ENCODE measurements around the gene TENM4. TPM values are rescaled to one million over a fixed set of nuclear protein-coding genes. Genes with fewer than 3 reads are reported as not detected.

TENM4 gene
- total and polyA plus RNA-seq, 4 donors = 0.02 to 0.33 (median 0.14) TPM

GRCh38 chr11:78684377-78684776, 756.5 kb downstream of the TENM4 start:
- 83% methylated on average over 2 of the region's 2 CpGs for WGBS

GRCh38 chr11:78683774-78684173, 757.1 kb downstream of the TENM4 start:
- Histone ChIP-seq H3K27ac (ENCODE audit: low read depth in 1 of 2, low read length in 2 of 2) (no peak overlapping the region), H3K9ac (ENCODE audit: low read depth in 1 of 2, low read length in 2 of 2) (no peak overlapping the region), H3K36me3 (ENCODE audit: control insufficient read depth in 4 of 4, insufficient read depth in 3 of 4, low read depth in 1 of 4, low read length in 3 of 4) (no peaks in the 10 kb centered on the region), H3K9me3 (ENCODE audit: control insufficient read depth in 4 of 4, low read length in 3 of 4) (no peaks in the 10 kb centered on the region), H3K4me1 (ENCODE audit: control insufficient read depth in 4 of 4, insufficient read depth in 4 of 4, low read length in 3 of 4) (no peaks in the 10 kb centered on the region), H3K27me3 (ENCODE audit: control insufficient read depth in 4 of 4, insufficient read depth in 4 of 4, low read length in 3 of 4) (no peaks in the 10 kb centered on the region), H3K4me3 (ENCODE audit: low read depth in 1 of 3, low read length in 3 of 3) (no peak overlapping the region)
- no peak for DNase-seq (ENCODE audit: low spot score)
- TF ChIP-seq EGR1 (IDR thresholded peaks at IDR 0.05; ENCODE audit: low read depth in 2 of 2) = no peak
- TF ChIP-seq REST (IDR thresholded peaks at IDR 0.05) = no peak
- no peak for TF ChIP-seq JUND (IDR thresholded peaks at IDR 0.05)
- TF ChIP-seq TAF1 (conservative IDR thresholded peaks at IDR 0.05) = no peak
- no peak for TF ChIP-seq HNF4G (IDR thresholded peaks at IDR 0.05)
- no peak for TF ChIP-seq HNF4A (conservative IDR thresholded peaks at IDR 0.05)
- 85% methylated on average over 5 of the region's 5 CpGs for WGBS

More at GRCh38 chr11:78684377-78684776, 756.5 kb downstream of the TENM4 start:
- Histone ChIP-seq H3K9me3 (ENCODE audit: control insufficient read depth in 4 of 4, low read length in 3 of 4) (no peaks in the 10 kb centered on the region), H3K4me3 (ENCODE audit: low read depth in 1 of 3, low read length in 3 of 3) (no peak overlapping the region), H3K27me3 (ENCODE audit: control insufficient read depth in 4 of 4, insufficient read depth in 4 of 4, low read length in 3 of 4) (no peaks in the 10 kb centered on the region), H3K27ac (ENCODE audit: low read depth in 1 of 2, low read length in 2 of 2) (no peak overlapping the region), H3K9ac (ENCODE audit: low read depth in 1 of 2, low read length in 2 of 2) (no peak overlapping the region), H3K4me1 (ENCODE audit: control insufficient read depth in 4 of 4, insufficient read depth in 4 of 4, low read length in 3 of 4) (no peaks in the 10 kb centered on the region), H3K36me3 (ENCODE audit: control insufficient read depth in 4 of 4, insufficient read depth in 3 of 4, low read depth in 1 of 4, low read length in 3 of 4) (no peaks in the 10 kb centered on the region)
- no peak for DNase-seq (ENCODE audit: low spot score)
- TF ChIP-seq REST (IDR thresholded peaks at IDR 0.05) (peak; percentile 75), RXRA (IDR thresholded peaks at IDR 0.05) (no peak)

- Histone ChIP-seq H3K36me3 (ENCODE audit: control insufficient read depth in 4 of 4, insufficient read depth in 3 of 4, low read depth in 1 of 4, low read length in 3 of 4) (no peaks in the 10 kb centered on the region), H3K4me1 (ENCODE audit: control insufficient read depth in 4 of 4, insufficient read depth in 4 of 4, low read length in 3 of 4) (no peaks in the 10 kb centered on the region), H3K4me3 (ENCODE audit: low read depth in 1 of 3, low read length in 3 of 3) (no peak overlapping the region), H3K27me3 (ENCODE audit: control insufficient read depth in 4 of 4, insufficient read depth in 4 of 4, low read length in 3 of 4) (no peaks in the 10 kb centered on the region), H3K9ac (ENCODE audit: low read depth in 1 of 2, low read length in 2 of 2) (no peak overlapping the region), H3K27ac (ENCODE audit: low read depth in 1 of 2, low read length in 2 of 2) (no peak overlapping the region), H3K9me3 (ENCODE audit: control insufficient read depth in 4 of 4, low read length in 3 of 4) (no peaks in the 10 kb centered on the region)
- no peak for DNase-seq (ENCODE audit: low spot score)
- TF ChIP-seq ZBTB33 (IDR thresholded peaks at IDR 0.05) = no peak
- WGBS = 89% methylated on average over 24 of the region's 24 CpGs
These were observed 764.7 kb downstream of the TENM4 start for GRCh38 chr11:78676026-78676557.
